Loucy (cell line): Measurements from ENCODE around the gene CHN2.

Source experiments
- CTCF ChIP-seq: fragments of 200-600 bp; sonication (generic); conservative IDR thresholded peaks from 2 replicates; pipeline ENCODE4 v1.5.1; 2014; ENCODE audit warnings: mild to moderate bottlenecking, antibody characterized with exemption, low read length
- EZH2phosphoT487 ChIP-seq: fragments of 200-600 bp; IDR thresholded peaks from 2 replicates; pipeline ENCODE4 v1.6.1; 2018; ENCODE audit warnings: antibody characterized with exemption, mild to moderate bottlenecking, moderate library complexity, borderline replicate concordance

- TF ChIP-seq CTCF (no peak), EZH2phosphoT487 (no peak)
Observed at GRCh38 chr7:29379551-29379950, 185.0 kb downstream of the CHN2 start.
